GM12892 (cell line): ENCODE measurements around the gene HPGDS.

Source experiments
- POLR2A ChIP-seq: IDR thresholded peaks from 2 replicates; pipeline ENCODE4 v1.6.1; 2011; ENCODE audit warnings: low read depth, low read length, control low read depth
- POLR2AphosphoS5 ChIP-seq: IDR thresholded peaks from 2 replicates; pipeline ENCODE4 v1.6.1; 2011; ENCODE audit warnings: low read depth, low read length, control low read depth
- TAF1 ChIP-seq: IDR thresholded peaks from 2 replicates; pipeline ENCODE4 v1.6.1; 2011; ENCODE audit warnings: low read depth, mild to moderate bottlenecking, control low read depth, low read length, borderline replicate concordance

- TF ChIP-seq POLR2AphosphoS5 (no peak), POLR2A (no peak), TAF1 (no peak)
Observed at GRCh38 chr4:94333866-94334265, 8.8 kb downstream of the HPGDS start.
